HG02885 (cell line): ENCODE data around the gene HAP1.
"Not testable (repeated sequence)": the region's sequence is repeated elsewhere in the genome, so short reads cannot be mapped to it uniquely, and the experiment has no call there.

Source experiments
- ATAC-seq: cut with Tn5 transposase; IDR thresholded peaks from one replicate; pipeline ENCODE4 v1.9.1; 2021; ENCODE audit warnings: mild to moderate bottlenecking; ENCODE audit not compliant: unreplicated experiment, poor library complexity

Gene HAP1

DNA sequence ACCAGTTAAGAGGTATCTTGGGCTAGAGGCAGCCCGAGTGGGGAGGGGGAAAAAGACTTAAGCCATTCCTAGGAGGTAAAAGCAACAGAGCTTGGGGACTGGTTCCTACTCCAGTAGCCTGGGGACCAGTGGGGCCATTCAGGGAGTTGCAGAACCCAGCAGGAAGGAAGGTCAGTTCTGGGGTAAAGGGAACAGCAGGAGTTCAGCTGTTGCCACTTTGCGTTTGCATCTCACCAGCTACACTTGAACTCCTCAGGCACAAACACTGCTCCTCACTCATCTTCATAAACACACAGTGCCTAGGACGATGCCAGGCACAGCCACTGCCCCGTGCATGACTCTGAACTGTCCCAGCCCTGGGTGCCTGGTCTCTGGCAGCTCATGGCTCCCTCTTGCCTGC is 4.0 kb downstream of the HAP1 start:
- no peak for ATAC-seq

DNA sequence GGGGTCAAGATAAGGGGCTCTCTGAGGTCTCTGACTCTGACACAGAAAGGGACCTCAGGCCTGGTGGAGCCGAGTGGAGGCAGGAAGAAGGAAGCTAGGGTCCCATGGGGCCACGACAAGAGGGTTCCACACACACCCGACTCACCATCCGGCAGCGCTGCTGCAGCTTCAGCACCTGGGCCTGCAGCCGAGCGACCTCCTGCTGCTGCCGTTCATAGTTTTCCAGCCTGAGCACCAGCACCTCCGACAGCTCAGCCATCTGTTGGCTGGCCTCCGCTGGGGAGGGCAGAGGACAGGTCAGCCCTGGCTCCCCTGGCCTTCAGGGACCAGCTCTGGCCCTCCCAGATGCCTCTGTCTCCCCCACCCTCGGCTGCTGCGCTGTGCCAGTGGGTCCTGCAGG is 6.4 kb downstream of the HAP1 start:
- no peak for ATAC-seq

DNA sequence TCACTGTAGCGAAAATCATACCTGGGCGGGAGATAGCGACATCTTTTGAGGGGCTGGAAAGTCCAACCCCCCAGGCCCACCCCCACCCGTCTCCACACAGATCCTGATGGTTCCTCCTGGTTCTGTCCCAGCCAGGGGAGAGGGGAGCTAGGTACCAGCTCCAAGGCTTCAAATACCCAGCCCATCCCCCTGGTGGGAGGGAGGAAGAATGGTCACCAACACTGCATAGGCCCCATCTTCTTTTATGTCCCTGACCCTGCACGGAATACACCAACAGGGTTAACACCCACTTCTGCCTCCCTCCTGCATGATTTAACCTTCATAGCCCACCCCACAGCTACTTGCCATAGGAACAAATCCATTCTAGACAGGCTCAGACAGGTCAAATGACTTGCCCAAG is 9.3 kb downstream of the HAP1 start:
- ATAC-seq, result no peak

DNA sequence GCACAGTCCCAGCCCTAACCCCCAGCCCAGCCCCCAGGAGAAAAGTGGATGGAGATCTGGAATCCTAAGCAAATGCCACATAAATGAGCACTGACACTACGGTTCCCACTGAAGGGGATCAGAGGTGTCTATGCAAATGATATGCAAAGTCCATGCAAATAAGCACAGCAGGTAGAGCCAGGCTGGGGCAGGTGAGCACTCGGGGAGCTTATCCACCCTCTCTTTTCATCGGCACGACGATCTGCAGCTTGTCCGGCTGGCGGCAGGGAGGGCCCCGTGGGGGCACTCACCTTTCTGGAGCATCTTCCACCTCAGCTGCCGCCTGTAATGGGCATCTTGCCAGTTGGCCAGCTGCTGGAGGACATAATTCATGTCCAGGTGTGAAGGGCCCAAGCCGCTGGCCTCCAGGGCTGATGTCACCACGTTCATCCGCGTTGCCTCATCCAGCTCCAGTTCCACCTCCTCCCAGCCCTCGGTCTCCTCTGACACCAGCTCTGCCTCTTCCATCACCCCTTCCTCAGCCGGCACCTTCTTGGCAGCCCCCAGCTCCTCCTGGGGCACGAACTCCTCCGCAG is 9.9 kb downstream of the HAP1 start:
- no peak for ATAC-seq

DNA sequence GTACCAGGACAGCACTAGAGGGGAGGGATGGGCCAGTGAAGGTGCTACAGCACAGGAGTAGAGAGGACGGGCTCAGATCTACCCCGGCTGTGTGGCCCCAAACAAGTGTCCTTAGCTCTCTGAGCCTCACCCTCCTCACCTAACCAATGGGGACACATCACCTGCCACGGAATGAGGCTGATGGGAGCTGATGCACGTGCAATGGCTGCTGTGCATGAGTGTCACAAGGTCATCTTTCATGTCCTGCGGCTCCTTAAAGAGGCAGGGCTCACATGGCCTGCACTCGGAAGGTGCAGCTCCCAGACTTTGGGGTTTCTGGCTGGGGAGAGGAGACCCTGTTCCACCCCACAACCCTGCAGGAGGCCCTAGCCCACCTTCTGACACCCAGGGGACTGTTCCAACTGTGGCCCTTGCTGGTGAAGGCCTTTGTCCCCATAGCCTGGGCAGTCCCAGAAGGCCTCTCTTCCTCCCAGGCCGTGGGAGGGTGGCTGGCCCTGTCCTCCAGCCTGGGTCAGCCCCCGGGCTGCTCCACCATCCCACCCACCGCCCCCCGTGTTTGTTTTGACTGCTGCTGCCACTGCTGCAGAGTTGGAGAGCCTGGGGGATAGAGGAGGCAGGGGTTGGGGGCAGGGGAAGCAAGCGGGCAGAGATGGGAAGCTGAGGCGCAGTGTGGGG is 10.5 kb downstream of the HAP1 start:
- no peak for ATAC-seq

DNA sequence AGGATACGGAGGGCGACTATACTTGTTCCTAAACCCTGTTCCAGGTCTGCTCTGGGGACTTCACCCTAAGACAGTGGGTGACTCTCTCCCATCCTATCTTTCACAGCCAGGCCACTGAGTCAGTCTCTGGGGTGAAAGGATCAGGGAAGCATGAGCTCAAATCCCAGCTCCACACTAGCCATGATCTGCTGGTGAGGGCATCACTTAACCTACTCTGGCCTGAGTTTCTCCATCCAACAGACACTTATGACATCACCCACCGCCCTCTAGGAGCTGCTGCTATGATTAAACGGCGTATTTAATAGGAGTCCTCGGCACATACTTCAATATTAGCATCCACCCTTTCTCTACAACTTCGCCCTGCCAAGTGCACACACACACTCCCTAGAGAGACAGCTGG is 12.2 kb downstream of the HAP1 start:
- no peak for ATAC-seq

DNA sequence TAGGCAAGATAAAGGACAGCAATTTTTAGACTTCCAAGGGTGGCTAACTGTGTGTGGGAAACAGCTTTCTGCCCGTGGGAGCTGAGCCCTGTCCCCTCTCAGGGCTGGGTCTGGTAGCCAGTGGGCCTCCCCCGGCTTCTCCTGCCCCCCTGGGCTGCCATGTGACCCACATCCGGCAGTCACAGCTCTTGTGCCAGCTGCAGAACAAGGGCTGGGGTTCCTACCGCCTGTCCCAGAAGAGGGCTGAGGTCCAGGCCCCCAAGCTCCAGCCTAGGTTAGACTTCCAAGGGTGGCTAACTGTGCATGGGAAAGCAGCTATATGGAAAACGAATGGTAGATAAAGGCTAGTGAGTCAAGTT is 16.2 kb downstream of the HAP1 start:
- no peak for ATAC-seq

DNA sequence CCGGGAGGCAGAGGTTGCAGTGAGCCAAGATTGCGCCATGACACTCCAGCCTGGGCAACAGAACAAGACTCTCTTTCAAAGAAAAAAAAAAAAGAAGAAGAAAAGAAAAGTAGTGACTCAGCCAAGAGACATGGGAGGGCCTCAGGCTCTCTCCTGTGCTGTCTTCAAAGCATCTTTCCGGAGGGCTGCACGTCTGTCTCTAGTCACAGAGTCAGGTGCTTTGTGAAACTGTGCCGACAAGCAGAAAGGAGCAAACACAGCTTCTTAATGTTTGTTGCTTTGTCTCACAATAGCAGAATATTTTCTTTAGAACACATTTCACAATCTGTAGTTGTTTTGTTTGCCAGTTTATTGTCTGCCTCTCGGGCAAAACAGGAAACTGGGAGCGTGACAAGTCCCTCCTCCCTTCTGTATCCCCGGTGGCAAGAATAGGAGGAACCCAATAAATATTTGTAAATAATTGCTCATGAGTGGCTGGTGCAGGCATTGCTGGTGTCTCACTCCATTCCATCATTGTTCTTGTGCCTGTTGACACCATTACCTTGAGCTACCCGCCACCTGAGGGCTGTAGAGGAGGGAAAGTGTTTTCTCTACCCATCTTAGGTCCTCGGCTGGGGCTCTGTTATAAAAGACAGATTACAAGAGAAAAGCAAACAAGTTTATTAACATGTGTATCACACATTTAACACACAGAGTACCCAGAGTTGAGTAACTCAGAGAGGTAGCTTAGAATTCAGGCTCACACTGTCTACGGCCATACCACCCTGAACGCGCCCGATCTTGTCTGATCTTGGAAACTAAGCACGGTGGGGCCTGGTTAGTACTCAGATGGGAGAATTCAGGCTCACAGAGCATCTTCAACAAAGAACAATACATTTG is 16.8 kb downstream of the HAP1 start:
- ATAC-seq, result no peak

DNA sequence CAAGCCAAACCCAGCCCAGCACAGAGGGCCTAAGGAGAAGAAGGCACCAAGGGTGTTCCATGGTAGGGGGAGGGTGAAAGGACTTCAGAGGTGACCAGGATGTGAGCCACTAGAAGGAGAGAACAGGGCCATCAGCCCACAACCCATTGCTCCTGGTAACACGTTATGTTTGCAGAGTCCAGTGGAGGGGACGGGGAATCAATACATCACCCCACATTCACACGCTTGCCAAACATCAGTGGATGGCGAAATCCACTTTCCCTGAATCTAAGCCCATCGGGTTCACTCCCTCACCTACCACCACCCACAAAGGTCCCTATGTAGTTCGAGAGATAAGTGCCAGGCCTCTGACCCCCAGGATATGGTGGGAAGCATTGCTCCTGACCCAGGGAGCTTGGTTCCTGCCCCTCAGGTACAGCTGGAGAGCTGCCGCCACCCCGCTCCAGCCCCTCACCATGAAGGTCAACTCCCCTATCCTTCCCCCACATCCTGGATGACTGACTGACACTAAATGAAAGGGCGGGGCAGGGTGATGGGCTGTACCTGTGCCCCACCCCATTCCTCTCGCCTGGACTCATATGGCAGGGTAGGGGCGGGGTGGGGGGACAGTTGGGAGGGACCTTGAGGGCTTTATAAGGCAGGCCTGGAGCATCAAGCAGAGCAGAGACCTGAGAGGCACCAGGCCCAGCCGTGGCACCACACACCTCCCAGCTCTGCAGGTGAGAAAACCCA is 22.6 kb downstream of the HAP1 start, which contains the start of gene GAST:
TSS of gene GAST (plus strand) at position 663 of the 732 bp plus-strand sequence. CDS start 3,106 bp downstream, outside the sequence.
- no peak for ATAC-seq

DNA sequence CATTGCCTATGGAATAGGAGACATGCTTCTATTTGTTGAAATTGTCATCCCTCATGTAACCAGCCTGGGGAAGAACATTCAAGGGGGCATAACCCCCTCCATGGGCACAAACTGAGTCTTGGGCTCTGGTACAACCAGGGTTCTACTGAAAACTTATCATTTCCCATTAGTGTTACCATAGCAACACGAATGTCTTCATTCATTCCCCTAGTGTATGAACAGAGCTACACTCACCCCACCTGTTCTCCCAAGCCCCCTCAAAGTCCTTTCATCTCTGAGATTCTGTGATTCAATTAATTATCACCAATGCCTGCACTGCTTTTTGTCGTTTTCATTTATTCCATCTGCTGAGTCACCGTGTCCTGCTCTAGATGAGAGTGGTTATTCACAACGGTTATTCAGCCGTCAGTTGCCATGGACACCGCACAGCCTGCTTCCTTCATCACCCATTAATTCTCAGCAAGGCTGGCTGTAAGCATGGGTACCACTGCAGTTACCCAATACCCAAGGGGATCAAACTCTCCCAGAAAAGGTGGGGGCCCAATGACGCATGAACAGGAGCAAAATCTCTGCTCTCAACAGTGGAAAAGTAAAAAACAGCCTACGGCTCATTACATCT is 23.9 kb downstream of the HAP1 start:
- ATAC-seq, result no peak

DNA sequence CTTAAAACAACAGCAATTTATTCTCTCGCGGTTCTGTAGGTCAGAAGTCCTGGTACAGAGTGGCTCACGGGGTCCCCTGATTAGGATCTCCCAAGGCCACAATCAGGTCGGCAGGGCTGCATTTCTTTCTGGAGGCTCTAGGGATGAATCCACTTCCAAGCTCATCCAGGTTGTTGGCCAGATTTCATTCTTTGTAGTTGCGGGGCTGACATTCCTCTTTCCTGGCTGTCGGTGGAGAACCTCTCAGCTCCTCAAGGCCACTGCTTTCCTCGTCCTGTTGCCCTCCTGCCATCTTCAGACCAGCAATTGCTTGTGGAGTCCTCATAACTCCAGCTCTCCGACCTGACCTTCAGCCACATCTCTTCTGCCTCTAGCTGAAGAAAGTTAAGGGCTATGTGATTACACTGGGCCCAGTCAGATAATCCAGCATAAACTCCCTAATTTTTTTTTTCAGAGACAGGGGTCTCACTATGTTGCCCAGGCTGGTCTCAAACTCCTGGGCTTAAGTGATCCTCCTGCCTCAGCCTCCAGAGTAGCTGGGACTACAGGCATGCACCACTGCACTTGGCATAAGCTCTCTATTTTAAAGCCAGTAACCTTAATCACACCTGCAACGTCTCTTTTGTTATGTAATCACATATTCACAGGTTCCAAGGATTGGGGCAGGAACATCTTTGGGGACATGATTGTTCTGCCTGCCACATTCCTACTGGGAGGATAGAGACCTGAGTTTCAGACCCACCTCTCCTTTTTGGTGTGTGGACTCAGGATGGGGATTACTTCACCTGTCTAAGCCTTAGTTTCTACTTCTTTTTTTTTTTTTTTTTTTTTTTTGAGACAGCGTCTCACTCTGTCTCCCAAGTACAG is 26.4 kb downstream of the HAP1 start:
- ATAC-seq, result no peak

DNA sequence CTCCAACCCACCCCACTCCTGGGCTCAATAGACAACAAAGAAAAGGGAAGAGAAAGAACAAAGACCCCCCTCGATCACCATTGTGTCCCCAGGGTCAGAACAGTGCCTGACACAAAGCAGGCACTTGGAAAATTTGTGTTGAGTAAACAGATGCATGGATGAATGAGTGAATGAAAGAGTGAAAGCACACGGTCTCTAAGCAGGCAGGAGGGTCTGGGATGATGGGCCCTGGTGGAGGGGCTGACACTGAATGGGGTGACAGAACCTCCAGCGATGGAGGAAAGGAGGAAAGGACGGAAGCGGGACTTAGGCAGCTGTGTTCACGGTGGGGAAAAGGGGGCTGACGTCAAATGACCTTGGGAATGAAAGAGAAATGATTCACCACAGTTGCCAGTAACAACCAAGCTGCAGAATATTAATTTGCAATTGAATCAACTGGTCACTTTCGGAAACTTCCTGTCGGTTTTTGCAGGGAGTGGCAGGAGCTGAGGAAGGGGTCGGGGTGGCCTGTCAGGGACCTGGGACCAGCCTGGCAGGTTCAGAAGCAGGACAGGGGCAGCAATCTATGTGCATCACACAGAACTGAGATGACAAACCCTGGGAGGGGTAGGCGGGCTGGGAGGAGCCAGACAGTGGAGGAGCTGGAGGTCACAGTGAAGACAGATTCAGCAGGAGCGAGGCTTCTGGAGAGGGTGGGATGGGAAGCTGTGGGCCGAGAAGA is 29.0 kb downstream of the HAP1 start:
- ATAC-seq, result no peak

DNA sequence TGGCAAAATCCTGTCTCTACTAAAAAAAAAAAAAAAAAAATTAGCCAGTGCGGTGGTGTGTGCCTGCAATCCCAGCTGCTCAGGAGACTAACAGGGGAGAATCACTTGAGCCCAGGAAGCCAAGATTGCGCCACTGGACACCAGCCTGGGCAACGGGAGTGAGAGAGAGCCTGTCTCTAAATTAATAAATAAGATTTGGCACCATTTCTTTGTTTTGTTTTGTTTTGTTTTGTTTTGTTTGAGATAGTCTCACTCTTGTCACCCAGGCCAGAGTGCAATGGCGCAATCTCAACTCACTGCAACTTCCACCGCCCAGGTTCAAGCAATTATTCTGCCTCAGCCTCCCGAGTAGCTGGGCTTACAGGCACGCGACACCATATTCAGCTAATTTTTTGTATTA is 31.7 kb downstream of the HAP1 start:
- ATAC-seq, result no peak

DNA sequence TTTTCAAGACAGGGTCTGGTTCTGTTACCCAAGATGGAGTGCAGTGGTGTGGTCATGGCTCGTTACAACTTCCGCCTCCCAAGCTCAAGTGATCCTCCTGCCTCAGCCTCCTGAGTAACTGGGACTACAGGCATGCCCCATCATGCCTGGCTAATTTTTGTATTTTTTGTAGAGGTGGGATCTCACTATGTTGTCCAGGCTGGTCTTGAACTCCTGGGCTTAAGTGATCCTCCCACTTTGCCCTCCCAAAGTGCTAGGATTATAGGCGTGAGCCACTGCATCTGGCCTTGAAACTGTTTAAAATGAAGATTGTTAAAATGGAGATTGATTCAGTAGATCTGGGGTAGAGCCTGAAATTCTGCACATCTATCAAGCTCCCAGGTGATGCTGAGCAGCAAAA is 33.6 kb downstream of the HAP1 start:
- not testable (repeated sequence) for ATAC-seq

DNA sequence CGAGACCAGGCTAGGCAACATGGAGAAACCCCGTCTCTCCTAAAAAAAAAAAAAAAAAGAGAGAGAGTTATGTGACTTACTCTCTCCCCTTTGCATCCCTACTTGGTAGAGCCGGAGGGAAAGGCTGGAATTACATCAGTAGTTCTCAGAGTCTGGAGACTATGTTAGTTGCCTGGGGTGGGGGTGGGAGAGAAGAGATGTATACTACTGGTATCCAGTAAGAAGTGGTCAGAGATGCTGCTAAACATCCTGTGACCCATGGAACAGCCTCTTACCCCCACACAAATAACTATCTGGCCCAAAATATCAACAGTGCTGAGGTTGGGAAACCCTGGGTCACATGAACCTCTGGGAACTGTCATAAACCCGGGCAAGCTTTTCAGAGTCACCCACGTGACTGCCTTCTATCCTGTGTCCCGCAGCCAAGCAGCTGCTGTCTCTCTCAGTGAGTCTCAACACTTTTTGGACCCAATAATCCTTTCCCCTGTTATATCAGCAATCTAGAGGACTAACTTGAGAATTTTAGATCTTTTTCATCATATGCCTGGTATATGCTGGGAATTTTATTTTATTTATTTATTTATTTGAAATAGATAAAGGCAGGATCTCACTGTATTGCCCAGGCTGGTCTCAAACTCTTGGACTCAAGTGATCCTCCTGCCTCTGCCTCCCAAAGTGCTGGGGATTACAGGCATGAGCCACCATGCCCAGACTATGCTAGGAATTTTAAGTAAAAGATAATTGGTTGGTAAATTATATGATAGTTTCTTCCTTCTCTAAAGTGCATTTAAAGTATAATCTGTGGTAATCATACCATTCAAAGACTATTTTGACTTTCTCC is 37.1 kb downstream of the HAP1 start:
- ATAC-seq, result no peak

DNA sequence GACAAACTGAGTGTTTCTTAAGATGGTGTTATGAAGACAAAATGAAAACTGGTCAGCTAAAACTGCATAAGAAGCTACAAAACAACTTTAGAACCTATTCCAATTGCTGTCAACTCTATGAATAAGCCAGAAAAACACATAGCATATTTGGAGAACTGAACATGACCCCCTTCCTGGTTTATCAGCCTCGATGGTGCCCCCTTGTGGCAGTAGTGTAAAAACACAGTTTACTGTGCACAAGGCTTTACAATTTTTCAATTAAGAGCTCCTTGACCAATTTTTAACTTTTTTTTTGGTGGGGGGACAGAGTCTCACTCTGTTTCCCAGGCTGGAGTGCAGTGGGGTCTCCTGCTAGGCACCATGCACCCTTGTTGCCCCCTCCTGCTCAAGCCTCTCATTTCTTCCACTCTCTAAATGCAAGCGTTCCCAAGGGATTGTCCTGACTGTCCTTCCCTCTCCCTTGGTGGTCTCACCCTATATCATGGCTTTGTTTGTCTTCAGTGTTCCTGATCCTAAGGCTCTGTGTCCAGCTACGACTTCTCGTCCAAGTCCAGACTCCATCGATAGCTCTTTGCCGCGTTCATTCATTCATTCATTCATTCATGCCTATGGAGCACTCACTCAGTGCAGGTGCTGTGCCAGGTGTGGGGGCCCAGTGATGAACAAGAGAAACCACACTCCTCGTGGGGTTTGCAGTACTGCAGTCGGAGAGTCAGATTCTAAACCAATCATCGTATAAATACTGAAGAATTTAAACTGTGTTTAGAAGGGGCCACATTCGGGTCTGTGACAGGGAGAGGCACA is 38.3 kb downstream of the HAP1 start:
- no peak for ATAC-seq

DNA sequence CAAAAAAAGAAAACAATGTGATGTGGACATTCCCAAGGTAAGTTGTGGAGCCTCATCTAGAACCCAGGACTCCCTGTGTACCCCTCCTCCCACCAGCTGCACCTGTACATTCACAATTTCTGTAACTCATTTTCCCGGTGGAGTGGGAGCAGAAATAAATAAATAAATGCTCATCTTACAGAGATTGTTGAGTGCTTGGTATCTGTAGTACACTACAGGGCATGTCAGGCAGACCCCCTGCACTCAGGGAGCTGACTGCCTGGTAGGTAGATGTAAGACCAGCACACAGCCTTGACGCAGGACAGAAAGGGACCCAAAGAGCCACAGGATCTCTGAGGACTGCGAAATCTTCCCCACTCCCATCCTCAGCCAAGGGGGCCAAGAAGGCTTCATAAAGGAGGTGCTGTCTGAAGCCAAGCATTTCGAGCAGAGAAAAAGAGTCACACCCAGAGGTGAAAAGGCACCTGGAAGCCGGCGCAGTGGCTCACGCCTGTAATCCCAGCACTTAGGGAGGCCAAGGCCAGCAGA is 39.2 kb downstream of the HAP1 start:
- ATAC-seq, result no peak
